C4-2B (cell line): Measurements from ENCODE around the gene ARF3.

Experiments
- ZFX ChIP-seq: fragments of 450-650 bp; IDR thresholded peaks from 2 replicates; pipeline ENCODE4 v1.6.1; 2017
- TF ChIP-seq, protein P1 (sequence below): fragments of 450-650 bp; conservative IDR thresholded peaks from 2 replicates; pipeline ENCODE4 v1.5.1; 2017; ENCODE audit warnings: mild to moderate bottlenecking

GRCh38 chr12:48936379-48936979 is 20.8 kb downstream of the ARF3 start:
- TF ChIP-seq, protein P1, sequence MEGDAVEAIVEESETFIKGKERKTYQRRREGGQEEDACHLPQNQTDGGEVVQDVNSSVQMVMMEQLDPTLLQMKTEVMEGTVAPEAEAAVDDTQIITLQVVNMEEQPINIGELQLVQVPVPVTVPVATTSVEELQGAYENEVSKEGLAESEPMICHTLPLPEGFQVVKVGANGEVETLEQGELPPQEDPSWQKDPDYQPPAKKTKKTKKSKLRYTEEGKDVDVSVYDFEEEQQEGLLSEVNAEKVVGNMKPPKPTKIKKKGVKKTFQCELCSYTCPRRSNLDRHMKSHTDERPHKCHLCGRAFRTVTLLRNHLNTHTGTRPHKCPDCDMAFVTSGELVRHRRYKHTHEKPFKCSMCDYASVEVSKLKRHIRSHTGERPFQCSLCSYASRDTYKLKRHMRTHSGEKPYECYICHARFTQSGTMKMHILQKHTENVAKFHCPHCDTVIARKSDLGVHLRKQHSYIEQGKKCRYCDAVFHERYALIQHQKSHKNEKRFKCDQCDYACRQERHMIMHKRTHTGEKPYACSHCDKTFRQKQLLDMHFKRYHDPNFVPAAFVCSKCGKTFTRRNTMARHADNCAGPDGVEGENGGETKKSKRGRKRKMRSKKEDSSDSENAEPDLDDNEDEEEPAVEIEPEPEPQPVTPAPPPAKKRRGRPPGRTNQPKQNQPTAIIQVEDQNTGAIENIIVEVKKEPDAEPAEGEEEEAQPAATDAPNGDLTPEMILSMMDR = peak; percentile 97
- no peak for TF ChIP-seq ZFX
